HG02970 (cell line): Measurements from ENCODE around the gene RAB3C.
"Not testable (repeated sequence)": the region's sequence is repeated elsewhere in the genome, so short reads cannot be mapped to it uniquely, and the experiment has no call there.

Experiments used
- ATAC-seq: cut with Tn5 transposase; IDR thresholded peaks from one replicate; pipeline ENCODE4 v1.9.1; 2021; ENCODE audit warnings: mild to moderate bottlenecking, moderate library complexity, moderate number of reproducible peaks; ENCODE audit not compliant: unreplicated experiment, low FRiP score

RAB3C gene, protein sequence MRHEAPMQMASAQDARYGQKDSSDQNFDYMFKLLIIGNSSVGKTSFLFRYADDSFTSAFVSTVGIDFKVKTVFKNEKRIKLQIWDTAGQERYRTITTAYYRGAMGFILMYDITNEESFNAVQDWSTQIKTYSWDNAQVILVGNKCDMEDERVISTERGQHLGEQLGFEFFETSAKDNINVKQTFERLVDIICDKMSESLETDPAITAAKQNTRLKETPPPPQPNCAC

DNA sequence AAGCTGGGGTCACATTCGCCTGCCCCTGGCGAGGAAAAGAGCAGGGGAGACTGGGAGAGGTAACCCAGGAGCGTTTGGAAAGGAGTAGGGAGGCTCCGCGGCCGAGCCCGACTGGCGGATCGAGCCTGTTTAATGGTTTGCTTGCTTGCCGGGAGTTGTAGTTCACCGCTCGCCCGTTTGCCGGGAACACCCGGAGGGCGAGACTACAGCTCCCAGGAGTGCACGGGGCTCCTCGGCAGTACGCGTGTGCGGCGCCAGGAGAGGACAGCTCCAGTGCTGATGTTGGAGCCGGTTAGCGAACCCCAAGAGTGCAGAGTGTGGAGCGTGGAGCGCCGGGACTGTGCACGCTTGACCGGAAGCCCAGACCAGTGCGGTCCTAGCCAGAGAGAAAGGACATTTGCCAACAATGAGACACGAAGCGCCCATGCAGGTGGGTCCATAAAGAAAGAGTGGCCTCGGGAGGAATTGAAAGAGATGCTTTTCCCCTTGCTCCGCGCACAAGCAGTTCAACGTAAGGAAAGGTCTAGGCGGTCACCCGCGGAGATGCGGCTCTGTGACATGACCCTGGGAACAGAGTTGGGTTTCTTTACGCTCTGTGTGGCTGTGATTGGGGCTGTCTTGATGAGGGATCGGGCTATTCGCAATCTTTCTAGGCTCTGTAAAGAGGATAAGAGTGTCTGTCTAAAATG lies at the start of gene RAB3C:
RAB3C (plus strand) TSS at position 273 of the 689 bp plus-strand sequence; CDS start at position 407, 134 bp downstream.
- ATAC-seq, result peak; percentile 100

DNA sequence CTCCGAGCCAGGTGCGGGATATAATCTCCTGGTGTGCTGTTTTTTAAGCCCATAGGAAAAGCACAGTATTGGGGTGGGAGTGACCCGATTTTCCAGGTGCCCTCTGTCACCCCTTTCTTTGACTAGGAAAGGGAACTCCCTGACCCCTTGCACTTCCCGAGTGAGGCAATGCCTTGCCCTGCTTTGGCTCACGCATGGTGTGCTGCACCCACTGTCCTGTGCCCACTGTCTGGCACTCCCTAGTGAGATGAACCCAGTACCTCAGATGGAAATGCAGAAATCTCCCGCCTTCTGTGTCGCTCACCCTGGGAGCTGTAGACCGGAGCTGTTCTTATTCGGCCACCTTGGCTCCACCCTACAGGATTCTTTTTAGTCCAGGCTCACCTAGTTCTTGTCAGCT lies 40.9 kb upstream of the RAB3C start:
- ATAC-seq, result not testable (repeated sequence)

DNA sequence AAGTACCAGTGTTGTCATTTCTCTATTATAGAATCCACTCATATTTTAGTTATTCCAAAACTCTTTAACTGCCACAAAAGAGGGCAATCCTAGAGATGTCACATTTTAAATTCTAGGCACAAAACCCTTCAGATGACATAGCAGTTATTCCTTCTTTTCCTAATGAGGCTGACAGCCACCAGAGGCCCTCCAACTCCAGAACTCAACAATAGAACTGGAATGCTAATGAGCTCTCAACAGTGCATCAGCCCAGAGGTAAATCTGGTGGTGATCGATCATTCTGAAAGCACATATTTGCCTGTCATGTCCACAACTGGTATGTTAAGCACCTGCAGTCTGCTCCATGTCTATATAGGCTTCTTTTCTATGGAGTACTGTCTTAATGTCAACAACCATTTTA lies 40.2 kb upstream of the RAB3C start:
- ATAC-seq, result no peak

DNA sequence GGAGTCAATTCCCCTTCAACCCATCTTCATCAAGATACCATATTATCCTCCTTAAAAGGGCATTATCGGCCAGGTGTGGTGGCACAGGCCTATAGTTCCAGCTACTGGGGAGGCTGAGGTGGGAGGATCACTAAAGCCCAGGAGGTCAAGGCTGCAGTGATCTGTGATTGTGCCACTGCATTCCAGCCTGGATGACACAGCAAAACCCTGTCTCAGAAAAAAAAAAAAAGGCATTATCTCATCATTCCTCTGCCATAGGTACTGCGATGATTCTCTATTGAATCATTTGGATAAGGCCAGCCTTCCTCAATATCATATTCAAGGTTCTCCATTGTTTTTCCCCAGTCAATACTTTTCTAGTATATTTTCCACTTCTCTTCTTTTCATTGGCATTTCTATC lies 39.2 kb upstream of the RAB3C start:
- ATAC-seq, result no peak

DNA sequence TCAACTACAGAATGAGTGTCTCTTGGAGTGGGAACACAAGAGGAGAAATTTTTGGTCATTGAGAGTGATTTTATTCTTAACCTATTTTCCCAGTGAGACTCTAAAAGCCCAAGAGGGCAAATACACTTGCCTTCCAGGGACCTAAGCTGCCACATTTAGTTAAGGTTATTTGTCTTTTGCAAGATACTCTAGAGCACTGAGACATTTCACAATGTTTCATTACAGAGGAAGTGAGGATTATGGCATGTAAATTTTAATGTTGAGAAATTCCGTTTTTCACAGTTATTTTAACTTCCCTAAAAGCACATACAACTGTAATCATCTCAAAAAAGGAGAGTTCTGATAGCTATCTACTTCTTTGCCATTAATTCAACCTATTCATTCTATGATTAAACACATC lies 38.7 kb upstream of the RAB3C start:
- ATAC-seq, result no peak

DNA sequence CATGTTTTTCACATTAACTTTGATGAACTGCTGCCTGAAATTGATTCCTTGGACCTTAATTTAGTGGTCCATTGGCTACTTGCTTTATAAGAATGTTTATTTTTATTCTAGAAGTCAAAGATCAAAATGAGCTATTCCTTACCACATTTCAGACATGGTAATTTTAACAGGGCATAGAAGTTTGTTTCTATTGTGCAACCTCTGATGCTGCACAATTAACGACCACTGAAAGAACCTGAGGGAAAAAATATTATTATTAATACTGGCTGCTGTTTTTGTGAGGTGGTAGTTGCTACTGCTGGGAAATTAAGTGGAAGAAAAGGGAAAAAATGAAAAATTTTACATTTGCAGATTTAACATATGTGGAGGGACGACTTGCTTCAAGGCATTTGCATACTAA lies 37.9 kb upstream of the RAB3C start:
- ATAC-seq, result no peak

DNA sequence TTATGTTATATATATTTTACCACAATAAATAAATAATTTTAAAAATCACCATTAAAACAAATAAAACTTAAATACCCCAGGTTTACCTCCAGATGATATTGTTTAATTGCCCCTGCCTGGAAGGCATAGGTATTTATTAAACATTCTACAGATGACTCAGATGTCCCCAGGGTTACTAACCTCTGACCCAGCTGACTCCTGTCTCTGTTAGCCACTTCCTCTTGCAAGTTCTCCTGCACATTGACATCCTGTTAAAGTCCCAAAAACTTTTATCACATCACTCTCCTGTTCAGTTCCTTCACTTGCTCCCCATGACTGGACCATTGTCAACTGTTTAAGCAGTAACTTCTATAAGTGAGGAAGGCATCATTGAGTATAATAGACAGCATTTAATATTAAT lies 37.0 kb upstream of the RAB3C start:
- ATAC-seq, result peak; percentile 84

DNA sequence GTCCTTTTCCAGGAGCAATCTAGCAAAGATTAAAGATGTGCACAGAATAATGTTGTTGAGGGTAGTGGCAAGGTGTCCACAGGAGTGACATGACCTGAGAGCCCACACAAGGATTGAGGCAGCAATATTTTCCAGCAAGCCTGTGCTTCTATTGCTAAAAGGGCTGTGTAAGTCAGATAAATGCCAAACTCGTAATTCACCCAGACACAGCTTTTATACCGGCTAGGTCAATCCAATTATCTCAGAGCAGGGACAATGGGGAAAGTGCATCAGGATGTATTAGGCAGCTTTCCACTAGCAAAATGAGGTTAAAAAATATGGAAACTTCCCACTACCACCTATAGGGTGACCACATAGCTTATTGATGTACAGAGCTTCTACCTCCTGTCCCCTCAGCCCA lies 34.8 kb upstream of the RAB3C start:
- ATAC-seq, result no peak

DNA sequence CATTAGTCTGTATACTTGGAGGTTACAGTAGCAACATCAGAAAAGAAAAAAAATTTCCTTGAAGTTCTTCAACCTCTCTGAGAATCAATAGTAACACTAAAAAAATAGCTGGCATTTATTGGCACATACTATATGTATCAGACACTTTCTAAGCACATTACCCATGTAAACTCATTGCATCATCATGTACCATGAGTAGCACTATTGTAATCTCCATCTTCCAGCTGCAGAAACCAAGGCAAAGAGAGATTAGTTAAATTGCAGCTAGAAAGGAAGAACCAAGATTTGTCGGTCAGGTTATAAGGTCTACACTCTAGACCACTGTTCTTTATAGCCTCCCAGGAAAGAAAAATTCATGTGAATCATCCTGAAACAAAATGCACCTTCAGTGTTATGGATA lies 31.4 kb upstream of the RAB3C start:
- no peak for ATAC-seq

DNA sequence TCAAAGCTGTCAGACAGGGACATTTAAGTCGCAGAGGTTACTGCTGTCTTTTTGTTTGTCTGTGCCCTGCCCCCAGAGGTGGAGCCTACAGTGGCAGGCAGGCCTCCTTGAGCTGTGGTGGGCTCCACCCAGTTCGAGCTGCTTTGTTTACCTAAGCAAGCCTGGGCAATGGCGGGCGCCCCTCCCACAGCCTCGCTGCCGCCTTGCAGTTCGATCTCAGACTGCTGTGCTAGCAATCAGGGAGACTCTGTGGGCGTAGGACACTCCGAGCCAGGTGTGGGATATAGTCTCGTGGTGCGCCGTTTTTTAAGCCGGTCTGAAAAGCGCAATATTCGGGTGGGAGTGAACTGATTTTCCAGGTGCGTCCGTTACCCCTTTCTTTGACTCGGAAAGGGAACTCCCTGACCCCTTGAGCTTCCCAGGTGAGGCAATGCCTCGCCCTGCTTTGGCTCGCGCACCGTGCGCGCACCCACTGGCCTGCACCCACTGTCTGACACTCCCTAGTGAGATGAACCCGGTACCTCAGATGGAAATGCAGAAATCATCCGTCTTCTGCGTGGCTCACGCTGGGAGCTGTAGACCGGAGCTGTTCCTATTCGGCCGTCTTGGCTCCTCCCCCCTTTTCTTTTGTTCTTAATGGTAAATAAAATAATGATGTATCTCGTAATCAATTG lies 25.1 kb upstream of the RAB3C start:
- not testable (repeated sequence) for ATAC-seq

DNA sequence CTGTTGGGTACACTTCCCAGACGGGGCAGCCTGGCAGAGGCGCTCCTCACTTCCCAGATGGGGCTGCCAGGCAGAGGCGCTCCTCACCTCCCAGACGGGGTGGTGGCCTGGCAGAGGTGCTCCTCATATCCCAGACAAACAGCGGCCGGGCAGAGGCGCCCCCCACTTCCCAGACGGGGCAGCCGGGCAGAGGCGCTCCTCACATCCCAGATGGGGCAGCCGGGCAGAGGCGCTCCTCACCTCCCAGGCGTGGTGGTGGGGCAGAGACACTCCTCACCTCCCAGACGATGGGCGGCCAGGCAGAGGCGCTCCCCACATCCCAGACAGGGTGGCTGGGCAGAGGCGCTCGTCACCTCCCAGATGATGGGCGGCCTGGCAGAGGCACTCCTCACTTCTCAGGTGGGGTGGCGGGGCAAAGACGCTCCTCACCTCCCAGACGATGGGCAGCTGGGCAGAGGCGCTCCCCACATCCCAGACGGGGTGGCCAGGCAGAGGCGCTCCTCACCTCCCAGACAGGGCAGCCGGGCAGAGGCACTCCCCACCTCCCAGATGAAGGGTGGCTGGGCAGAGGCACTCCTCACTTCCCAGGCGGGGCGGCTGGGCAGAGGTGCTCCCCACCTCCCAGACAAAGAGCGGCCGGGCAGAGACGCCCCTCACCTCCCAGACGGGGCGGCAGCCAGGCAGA lies 19.7 kb upstream of the RAB3C start:
- ATAC-seq, result not testable (repeated sequence)

DNA sequence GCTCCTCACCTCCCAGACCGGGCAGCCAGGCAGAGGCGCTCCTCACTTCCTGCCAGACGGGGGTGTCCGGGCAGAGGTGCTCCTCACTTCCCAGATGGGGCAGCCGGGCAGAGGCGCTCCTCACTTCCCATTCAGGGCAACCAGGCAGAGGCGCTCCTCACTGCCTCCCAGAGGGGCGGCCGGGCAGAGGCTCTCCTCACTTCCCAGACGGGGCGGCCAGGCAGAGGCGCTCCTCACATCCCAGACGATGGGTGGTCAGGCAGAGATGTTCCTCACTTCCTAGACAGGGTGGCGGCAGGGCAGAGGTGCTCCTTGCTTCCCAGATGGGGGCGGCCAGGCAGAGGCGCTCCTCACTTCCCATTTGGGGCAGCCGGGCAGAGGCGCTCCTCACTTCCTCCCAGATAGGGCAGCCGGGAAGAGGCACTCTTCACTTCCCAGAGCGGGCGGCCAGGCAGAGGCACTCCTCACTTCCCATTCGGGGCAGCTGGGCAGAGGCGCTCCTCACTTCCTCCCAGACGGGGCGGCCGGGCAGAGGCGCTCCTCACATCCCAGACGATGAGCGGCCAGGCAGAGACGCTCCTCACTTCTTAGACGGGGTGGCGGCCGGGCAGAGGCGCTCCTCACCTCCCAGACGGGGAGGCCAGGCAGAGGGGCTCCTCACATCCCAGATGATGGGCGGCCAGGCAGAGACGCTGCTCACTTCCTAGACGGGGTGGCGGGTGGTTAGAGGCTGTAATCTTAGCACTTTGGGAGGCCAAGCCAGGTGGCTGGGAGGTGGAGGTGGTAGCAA lies 18.6 kb upstream of the RAB3C start:
- not testable (repeated sequence) for ATAC-seq

DNA sequence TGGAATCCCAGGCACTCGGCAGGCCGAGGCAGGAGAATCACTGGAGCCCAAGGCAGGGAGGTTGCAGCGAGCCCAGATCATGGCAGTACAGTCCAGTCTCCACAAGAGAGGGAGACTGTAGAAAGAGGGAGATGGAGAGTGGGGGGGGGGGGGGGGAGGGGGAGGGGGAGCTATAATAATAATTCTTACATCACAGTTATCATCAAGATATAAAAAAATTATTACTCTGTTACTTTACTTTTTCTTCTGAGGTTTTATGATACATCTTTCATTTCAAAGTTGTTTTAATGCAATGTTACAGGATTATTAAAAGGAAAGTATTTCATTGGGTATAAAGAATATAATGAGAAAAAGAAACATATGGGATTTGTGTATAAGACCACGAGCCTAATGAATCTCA lies 17.8 kb upstream of the RAB3C start:
- no peak for ATAC-seq

DNA sequence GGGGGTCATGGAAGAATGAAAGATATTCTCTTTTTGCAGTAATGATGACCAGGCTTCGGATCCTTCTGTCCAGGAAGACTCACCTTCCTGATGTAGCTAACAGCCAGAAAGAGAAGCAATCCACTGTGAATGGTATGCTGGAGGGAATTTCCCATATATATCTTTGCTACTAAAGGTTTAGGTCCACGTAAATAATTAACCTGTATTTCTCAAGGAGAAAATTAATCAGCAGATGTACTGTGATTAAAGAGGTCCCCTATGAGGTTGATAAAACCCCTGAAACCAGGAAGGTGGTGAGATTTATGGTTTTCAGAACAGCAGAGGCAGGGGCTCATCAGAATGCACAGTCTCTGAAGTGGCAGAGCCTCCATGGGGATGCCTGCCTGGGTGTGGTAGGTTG lies 11.4 kb upstream of the RAB3C start:
- no peak for ATAC-seq

DNA sequence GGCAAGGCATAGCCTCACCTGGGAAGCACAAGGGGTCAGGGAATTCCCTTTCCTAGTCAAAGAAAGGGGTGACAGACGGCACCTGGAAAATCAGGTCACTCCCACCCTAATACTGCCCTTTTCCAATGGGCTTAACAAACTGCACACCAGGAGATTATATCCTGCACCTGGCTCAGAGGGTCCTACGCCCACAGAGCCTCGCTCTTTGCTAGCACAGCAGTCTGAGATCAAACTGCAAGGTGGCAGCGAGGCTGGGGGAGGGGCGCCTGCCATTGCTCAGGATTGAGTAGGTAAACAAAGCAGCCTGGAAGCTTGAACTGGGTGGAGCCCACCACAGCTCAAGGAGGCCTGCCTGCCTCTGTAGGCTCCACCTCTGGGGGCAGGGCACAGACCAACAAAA lies 9.9 kb upstream of the RAB3C start:
- not testable (repeated sequence) for ATAC-seq

DNA sequence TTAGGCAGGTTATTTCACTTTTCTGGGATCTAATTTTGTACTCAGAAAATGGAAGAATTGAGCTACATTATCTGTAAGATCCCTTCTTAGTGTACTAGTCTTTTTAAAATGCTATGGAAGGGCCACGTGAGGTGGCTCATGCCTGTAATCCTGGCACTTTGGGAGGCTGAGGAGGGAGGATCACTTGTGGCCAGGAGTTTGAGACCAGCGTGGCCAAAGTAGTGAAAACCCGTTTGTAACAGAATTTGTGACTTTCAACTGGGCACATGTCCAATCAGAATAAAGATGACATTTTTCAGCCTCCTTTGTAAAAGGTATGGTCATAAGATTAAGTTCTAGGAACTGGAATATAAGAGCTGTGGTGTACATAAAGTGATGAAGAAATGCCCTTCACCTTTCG lies 3.1 kb upstream of the RAB3C start:
- ATAC-seq, result no peak

DNA sequence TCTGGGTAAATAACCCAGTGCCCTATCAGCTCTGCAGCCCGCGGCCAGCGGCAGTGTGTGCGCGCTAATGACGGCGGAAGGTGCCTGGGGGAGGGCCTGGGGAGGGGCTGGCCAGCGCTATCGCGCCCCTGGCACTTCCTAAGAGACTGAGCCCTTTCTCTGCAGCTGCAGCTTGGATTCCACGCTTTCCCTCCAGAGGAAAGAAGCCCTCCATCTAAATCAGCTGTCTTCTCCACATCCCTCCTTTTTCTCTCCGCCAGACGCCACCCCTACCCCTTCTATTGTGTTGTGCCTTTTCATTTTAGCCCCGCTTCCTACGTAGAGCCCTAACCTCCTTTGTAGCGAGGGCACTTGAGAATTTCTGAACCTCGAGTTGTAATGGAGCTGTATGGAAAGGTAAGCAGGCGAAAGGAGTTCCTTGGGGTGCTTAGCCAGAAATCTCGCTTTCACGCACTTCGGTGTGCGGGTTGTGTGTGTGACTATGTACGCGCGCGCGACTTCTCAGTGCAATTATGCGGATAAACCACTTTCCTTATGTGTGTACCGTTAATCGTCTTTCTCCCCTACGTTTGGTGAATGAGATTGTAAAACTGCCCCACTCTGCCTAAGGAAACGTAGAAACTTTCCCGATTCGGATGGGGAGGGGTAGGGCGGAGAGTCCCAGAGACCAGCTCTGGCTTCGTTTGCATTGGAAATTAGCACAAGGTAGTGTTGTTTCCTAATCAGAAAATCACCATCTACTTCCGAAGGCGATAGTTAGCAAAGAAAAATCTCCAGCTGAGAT lies 664 bp upstream of the RAB3C start:
- ATAC-seq, result peak; percentile 20

DNA sequence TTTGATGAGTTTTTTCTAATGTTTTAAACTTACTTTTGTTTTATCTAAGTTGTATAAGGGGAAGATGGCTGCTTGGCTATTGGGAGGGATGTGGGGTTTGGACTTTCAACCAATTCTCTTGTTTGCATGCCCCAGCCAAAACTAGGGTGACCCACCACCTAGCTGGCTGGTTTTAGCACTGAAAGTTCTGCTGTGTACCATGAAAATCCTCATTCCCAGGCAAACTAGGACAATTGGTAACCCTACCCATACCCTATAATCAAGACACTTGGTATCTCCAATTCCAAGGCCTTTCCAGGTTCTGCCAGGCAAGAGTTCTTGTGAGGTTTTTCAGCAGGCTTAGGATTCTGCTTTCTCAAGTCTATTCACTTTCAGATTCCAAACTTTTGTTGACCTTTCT lies 13.1 kb downstream of the RAB3C start:
- no peak for ATAC-seq

DNA sequence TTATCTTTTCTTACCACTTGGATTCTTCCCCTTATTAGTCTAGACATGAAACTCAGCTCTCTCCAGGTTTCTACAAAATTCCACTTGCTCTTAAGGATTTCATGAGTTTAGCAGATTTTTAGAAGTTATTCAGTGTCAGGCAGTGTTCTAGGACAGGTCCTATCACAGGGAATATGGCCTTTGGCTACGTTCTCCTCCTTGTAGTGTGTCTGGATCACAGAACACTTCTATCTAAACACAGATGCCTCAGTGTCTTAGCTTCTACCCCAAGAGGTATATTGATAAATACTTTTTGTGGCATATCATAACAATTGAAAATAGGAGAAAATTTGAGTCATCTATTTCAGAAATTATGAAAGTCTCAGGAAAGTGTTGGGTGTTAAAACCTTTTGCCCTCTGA lies 15.6 kb downstream of the RAB3C start:
- no peak for ATAC-seq

DNA sequence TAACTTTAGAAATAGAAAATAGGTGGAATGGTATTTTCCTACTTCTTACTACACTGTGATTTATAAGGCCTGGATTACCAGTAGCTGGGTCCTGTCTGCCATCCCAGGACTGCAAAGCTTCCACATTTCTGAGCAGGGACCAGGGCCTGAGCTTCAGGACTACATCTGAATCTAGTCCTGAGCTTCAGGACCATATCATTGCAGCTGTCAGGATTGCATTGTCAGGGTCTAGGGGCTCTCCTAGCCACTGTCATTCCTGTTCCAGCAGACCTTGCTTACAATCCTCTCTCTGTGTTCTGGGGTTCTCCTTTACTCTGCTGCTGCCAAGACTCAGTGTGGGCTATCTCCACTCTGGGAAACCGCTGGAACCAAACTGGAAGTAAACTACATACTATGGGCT lies 16.3 kb downstream of the RAB3C start:
- no peak for ATAC-seq
